ENCODE results near the gene L2HGDH.

The L2HGDH gene

DNA sequence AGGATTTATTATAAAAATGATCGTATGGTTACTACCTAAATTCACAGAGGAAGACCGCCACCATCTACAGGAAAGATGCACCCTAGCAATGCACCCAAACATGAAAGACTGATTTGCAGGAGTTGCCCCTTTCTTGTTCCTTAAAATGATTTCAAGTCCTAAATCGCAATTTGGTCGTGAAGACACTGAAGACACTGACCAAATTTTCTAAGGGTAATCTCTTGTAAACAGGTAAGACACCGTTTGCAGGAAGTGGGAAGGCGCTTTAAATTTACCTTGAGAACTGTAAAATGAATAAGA is 81.7 kb downstream of the L2HGDH start:
- TF ChIP-seq CTCF (IDR thresholded peaks at IDR 0.05; ENCODE audit: insufficient read depth, low read length, missing control alignments): no peak
- ChIA-PET POLR2A (no interaction called here), CTCF (no interaction called here)
- DNase-seq (ENCODE audit: low read depth, low spot score): no peak
- H3K4me3 ChIP-seq (ENCODE audit: low read depth, low read length): peak overlapping the region; percentile 85

- TF ChIP-seq CTCF (IDR thresholded peaks at IDR 0.05; ENCODE audit: insufficient read depth, low read length, missing control alignments): no peak
- DNase-seq (ENCODE audit: low read depth, low spot score): no peak
- POLR2A ChIA-PET: no interaction called here
- CTCF ChIA-PET: interaction anchor here (1.5 kb wide), 1 partner anchor 364 kb away, joined by 5 read pairs; no protein-coding TSS in a partner anchor
- peak overlapping the region; percentile 85 for H3K4me3 ChIP-seq (ENCODE audit: low read depth, low read length)
Measured at GRCh38 chr14:50229681-50230080, 82.3 kb downstream of the L2HGDH start.

- CTCF ChIA-PET: no interaction called here
- no peak for DNase-seq (ENCODE audit: low read depth, low spot score)
- no peak for TF ChIP-seq CTCF (IDR thresholded peaks at IDR 0.05; ENCODE audit: insufficient read depth, low read length, missing control alignments)
- no peak overlapping the region for H3K4me3 ChIP-seq (ENCODE audit: low read depth, low read length)
- POLR2A ChIA-PET: no interaction called here
Measured at GRCh38 chr14:50228313-50228712, 83.7 kb downstream of the L2HGDH start.

DNA sequence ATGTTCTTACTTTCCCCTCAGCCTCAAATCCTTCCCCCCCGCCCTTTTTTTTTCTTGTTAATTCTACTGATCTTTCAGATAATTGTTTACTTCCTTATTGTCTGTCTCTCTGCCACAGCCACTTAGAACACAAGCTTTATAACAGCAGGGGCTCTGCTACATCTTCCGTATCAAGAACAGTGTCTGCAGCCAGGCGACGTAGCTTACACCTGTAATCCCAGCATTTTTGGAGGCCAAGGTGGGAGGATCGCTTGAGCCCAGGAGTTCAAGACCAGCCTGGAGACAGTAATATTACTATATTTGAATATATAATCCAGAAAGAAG is 86.1 kb downstream of the L2HGDH start:
- ChIA-PET POLR2A (no interaction called here), CTCF (no interaction called here)
- H3K4me3 ChIP-seq (ENCODE audit: low read depth, low read length): no peak overlapping the region
- TF ChIP-seq CTCF (IDR thresholded peaks at IDR 0.05; ENCODE audit: insufficient read depth, low read length, missing control alignments): no peak
- no peak for DNase-seq (ENCODE audit: low read depth, low spot score)

- no peak for TF ChIP-seq CTCF (IDR thresholded peaks at IDR 0.05; ENCODE audit: insufficient read depth, low read length, missing control alignments)
- ChIA-PET CTCF (interaction anchor here (0.6 to 1.3 kb wide), 3 partner anchors 13 to 35 kb away, joined by 3 to 5 read pairs (median 4); no protein-coding TSS in a partner anchor), POLR2A (no interaction called here)
- no peak overlapping the region for H3K4me3 ChIP-seq (ENCODE audit: low read depth, low read length)
- DNase-seq (ENCODE audit: low read depth, low spot score): peak; percentile 69
Measured at GRCh38 chr14:50225067-50225973, 86.7 kb downstream of the L2HGDH start.

GRCh38 chr14:50222055-50222613 is 89.9 kb downstream of the L2HGDH start:
- POLR2A ChIA-PET: no interaction called here
- H3K4me3 ChIP-seq (ENCODE audit: low read depth, low read length): no peak overlapping the region
- TF ChIP-seq CTCF (IDR thresholded peaks at IDR 0.05; ENCODE audit: insufficient read depth, low read length, missing control alignments): no peak
- no peak for DNase-seq (ENCODE audit: low read depth, low spot score)
- CTCF ChIA-PET: no interaction called here

Measured in AG04449 (cell line).